ENCODE data around the gene CDIP1. TPM values are rescaled to one million over a fixed set of nuclear protein-coding genes. Genes with fewer than 3 reads are reported as not detected.

CDIP1 gene
- polyA plus RNA-seq, 3 donors, result 19.8 to 30.6 (median 26.2) TPM

GRCh38 chr16:4544473-4544872 is 5.9 kb upstream of the CDIP1 start:
- no peak for DNase-seq (ENCODE audit: low read depth in 3 of 3, low spot score in 2 of 3)

GRCh38 chr16:4539716-4540284 is 1.2 kb upstream of the CDIP1 start:
- no peak for DNase-seq (ENCODE audit: low read depth in 3 of 3, low spot score in 2 of 3)

GRCh38 chr16:4537376-4538343 is 913 bp downstream of the CDIP1 start:
- no peak for DNase-seq (ENCODE audit: low read depth in 3 of 3, low spot score in 2 of 3)

- no peak for DNase-seq (ENCODE audit: low read depth in 3 of 3, low spot score in 2 of 3)
These were observed 2.0 kb downstream of the CDIP1 start for GRCh38 chr16:4536391-4537106.

- no peak for DNase-seq (ENCODE audit: low read depth in 3 of 3, low spot score in 2 of 3)
These were observed 2.9 kb downstream of the CDIP1 start for GRCh38 chr16:4535627-4536108.

GRCh38 chr16:4534151-4534790 is 4.3 kb downstream of the CDIP1 start:
- no peak for DNase-seq (ENCODE audit: low read depth in 3 of 3, low spot score in 2 of 3)

- no peak for DNase-seq (ENCODE audit: low read depth in 3 of 3, low spot score in 2 of 3)
These were observed 5.1 kb downstream of the CDIP1 start for GRCh38 chr16:4533490-4533889.

- no peak for DNase-seq (ENCODE audit: low read depth in 3 of 3, low spot score in 2 of 3)
These were observed 6.3 kb downstream of the CDIP1 start for GRCh38 chr16:4532238-4532637.

GRCh38 chr16:4531811-4532210 is 6.8 kb downstream of the CDIP1 start:
- no peak for DNase-seq (ENCODE audit: low read depth in 3 of 3, low spot score in 2 of 3)

GRCh38 chr16:4529085-4530060 is 9.2 kb downstream of the CDIP1 start:
- DNase-seq (ENCODE audit: low read depth in 3 of 3, low spot score in 2 of 3), result no peak

GRCh38 chr16:4525634-4526277 is 12.8 kb downstream of the CDIP1 start:
- no peak for DNase-seq (ENCODE audit: low read depth in 3 of 3, low spot score in 2 of 3)

- no peak for DNase-seq (ENCODE audit: low read depth in 3 of 3, low spot score in 2 of 3)
These were observed 13.5 kb downstream of the CDIP1 start for GRCh38 chr16:4525069-4525468.

- no peak for DNase-seq (ENCODE audit: low read depth in 3 of 3, low spot score in 2 of 3)
These were observed 14.0 kb downstream of the CDIP1 start for GRCh38 chr16:4524571-4524970.

- DNase-seq (ENCODE audit: low read depth in 3 of 3, low spot score in 2 of 3), result no peak
These were observed 14.9 kb downstream of the CDIP1 start for GRCh38 chr16:4523686-4524085.

- DNase-seq (ENCODE audit: low read depth in 3 of 3, low spot score in 2 of 3), result no peak
These were observed 16.5 kb downstream of the CDIP1 start for GRCh38 chr16:4522051-4522581.

GRCh38 chr16:4520913-4521312 is 17.7 kb downstream of the CDIP1 start:
- DNase-seq (ENCODE audit: low read depth in 3 of 3, low spot score in 2 of 3), result no peak

GRCh38 chr16:4519274-4520058 is 19.1 kb downstream of the CDIP1 start:
- DNase-seq (ENCODE audit: low read depth in 3 of 3, low spot score in 2 of 3), result no peak
